Measurements from ENCODE around the gene ANKRD44. TPM values are rescaled to one million over a fixed set of nuclear protein-coding genes. Genes with fewer than 3 reads are reported as not detected.

The ANKRD44 gene
- total RNA-seq, 1 experiment from 2014 or later: 7.1 TPM

- CTCF ChIA-PET: interaction anchor here (0.5 kb wide), 1 partner anchor 20 kb away, joined by 3 read pairs; no protein-coding TSS in a partner anchor
- Mint-ChIP-seq H3K4me3 (ENCODE audit: low read depth, unreplicated experiment) (no peak overlapping the region), H3K36me3 (ENCODE audit: insufficient read depth, unreplicated experiment) (no peaks in the 10 kb centered on the region), H3K27ac (ENCODE audit: unreplicated experiment) (no peak overlapping the region), H3K4me1 (ENCODE audit: low read depth, unreplicated experiment) (peaks cover 24% of the 10 kb centered on the region), H3K27me3 (ENCODE audit: unreplicated experiment) (no peaks in the 10 kb centered on the region), H3K9me3 (ENCODE audit: low read depth, unreplicated experiment) (peaks cover 4% of the 10 kb centered on the region)
- no peak for TF ChIP-seq CTCF (IDR thresholded peaks at IDR 0.05; ENCODE audit: unreplicated experiment)
- intact Hi-C loops (cut with micrococcal nuclease; ENCODE audit: unreplicated experiment): no loop called here
- DNase-seq: no peak
- no TSS peak for BruUV-seq (replicated peaks)
Observed at GRCh38 chr2:197327073-197327471, 16.5 kb upstream of the ANKRD44 start.

- intact Hi-C loops (cut with micrococcal nuclease; ENCODE audit: unreplicated experiment): no loop called here
- Mint-ChIP-seq H3K4me1 (ENCODE audit: low read depth, unreplicated experiment) (peaks cover 24% of the 10 kb centered on the region), H3K27me3 (ENCODE audit: unreplicated experiment) (no peaks in the 10 kb centered on the region), H3K36me3 (ENCODE audit: insufficient read depth, unreplicated experiment) (no peaks in the 10 kb centered on the region), H3K9me3 (ENCODE audit: low read depth, unreplicated experiment) (no peaks in the 10 kb centered on the region), H3K4me3 (ENCODE audit: low read depth, unreplicated experiment) (no peak overlapping the region), H3K27ac (ENCODE audit: unreplicated experiment) (no peak overlapping the region)
- DNase-seq: no peak
- TF ChIP-seq CTCF (IDR thresholded peaks at IDR 0.05; ENCODE audit: unreplicated experiment): no peak
- BruUV-seq (replicated peaks): no TSS peak
- CTCF ChIA-PET: no interaction called here
Observed at GRCh38 chr2:197324801-197325200, 14.2 kb upstream of the ANKRD44 start.

GRCh38 chr2:197322724-197323720 is 12.4 kb upstream of the ANKRD44 start:
- Mint-ChIP-seq H3K27me3 (ENCODE audit: unreplicated experiment) (no peaks in the 10 kb centered on the region), H3K27ac (ENCODE audit: unreplicated experiment) (no peak overlapping the region), H3K4me3 (ENCODE audit: low read depth, unreplicated experiment) (no peak overlapping the region), H3K36me3 (ENCODE audit: insufficient read depth, unreplicated experiment) (no peaks in the 10 kb centered on the region), H3K9me3 (ENCODE audit: low read depth, unreplicated experiment) (no peaks in the 10 kb centered on the region), H3K4me1 (ENCODE audit: low read depth, unreplicated experiment) (peaks cover 24% of the 10 kb centered on the region)
- intact Hi-C loops (cut with micrococcal nuclease; ENCODE audit: unreplicated experiment): no loop called here
- no peak for DNase-seq
- BruUV-seq (replicated peaks): no TSS peak
- no peak for TF ChIP-seq CTCF (IDR thresholded peaks at IDR 0.05; ENCODE audit: unreplicated experiment)
- CTCF ChIA-PET: interaction anchor here (0.6 to 0.7 kb wide), 2 partner anchors 12 to 244 kb away, joined by 3 read pairs; no protein-coding TSS in a partner anchor

DNA sequence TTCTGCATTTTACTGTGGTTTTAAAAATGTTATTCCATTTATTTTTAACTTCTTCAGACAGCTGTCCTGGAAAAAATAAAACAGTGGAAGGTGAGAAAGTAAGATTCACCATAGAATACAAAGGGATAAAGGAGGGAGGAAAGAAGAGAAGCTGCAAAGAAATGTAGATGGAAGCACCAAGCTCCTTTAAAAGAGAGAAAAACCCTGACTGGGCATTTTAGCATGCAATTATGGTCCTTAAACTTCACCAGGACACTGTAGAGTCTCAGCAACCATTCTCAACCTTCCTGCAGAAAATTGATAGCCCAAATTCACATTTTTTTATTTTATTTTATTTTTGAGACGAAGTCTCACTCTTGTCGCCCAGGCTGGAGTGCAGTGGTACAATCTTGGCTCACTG is 11.6 kb upstream of the ANKRD44 start:
- no peaks in the 10 kb centered on the region for H3K9me3 Mint-ChIP-seq (ENCODE audit: low read depth, unreplicated experiment)
- no peaks in the 10 kb centered on the region for H3K27me3 Mint-ChIP-seq (ENCODE audit: unreplicated experiment)
- CTCF ChIA-PET: interaction anchor here (0.6 kb wide), 1 partner anchor 243 kb away, joined by 3 read pairs; no protein-coding TSS in a partner anchor
- peaks cover 24% of the 10 kb centered on the region for H3K4me1 Mint-ChIP-seq (ENCODE audit: low read depth, unreplicated experiment)
- intact Hi-C loops (cut with micrococcal nuclease; ENCODE audit: unreplicated experiment): no loop called here
- H3K4me3 Mint-ChIP-seq (ENCODE audit: low read depth, unreplicated experiment): no peak overlapping the region
- H3K36me3 Mint-ChIP-seq (ENCODE audit: insufficient read depth, unreplicated experiment): no peaks in the 10 kb centered on the region
- H3K27ac Mint-ChIP-seq (ENCODE audit: unreplicated experiment): no peak overlapping the region
- no TSS peak for BruUV-seq (replicated peaks)
- no peak for TF ChIP-seq CTCF (IDR thresholded peaks at IDR 0.05; ENCODE audit: unreplicated experiment)
- no peak for DNase-seq

All from Calu3 (cell line).